Suprapubic skin (tissue), 4 donors: ENCODE data around the gene PLOD2. TPM values are rescaled to one million over a fixed set of nuclear protein-coding genes. Genes with fewer than 3 reads are reported as not detected.

Experiments used
- DNase-seq, 2 donors: peaks; one replicate each; pipeline ENCODE4 v3.0.0-alpha.2; 2019; ENCODE audit warnings: low spot score in 2 of 2
- H3K27ac ChIP-seq: fragments of 200-600 bp; sonication (generic); one replicate; pipeline ENCODE4 v1.5.1; 2019
- H3K27me3 ChIP-seq: fragments of 200-600 bp; sonication (generic); one replicate; pipeline ENCODE4 v1.5.1; 2019
- H3K36me3 ChIP-seq: fragments of 200-600 bp; sonication (generic); one replicate; pipeline ENCODE4 v1.5.1; 2019
- H3K4me1 ChIP-seq: fragments of 200-600 bp; sonication (generic); one replicate; pipeline ENCODE4 v1.5.1; 2019
- H3K4me3 ChIP-seq: fragments of 200-600 bp; sonication (generic); one replicate; pipeline ENCODE4 v1.5.1; 2019; ENCODE audit warnings: mild to moderate bottlenecking
- H3K9me3 ChIP-seq: fragments of 200-600 bp; sonication (generic); one replicate; pipeline ENCODE4 v1.5.1; 2019
- EP300 ChIP-seq: sonication (generic); formaldehyde crosslinking; IDR thresholded peaks from one replicate; pipeline ENCODE4 v1.6.1; 2017; ENCODE audit warnings: antibody characterized with exemption
- POLR2A ChIP-seq, 2 donors: fragments of 450-650 bp; IDR thresholded peaks; one replicate each; pipeline ENCODE4 v1.6.1; 2017; ENCODE audit warnings: antibody characterized with exemption in 2 of 2, mild to moderate bottlenecking in 2 of 2, moderate library complexity in 2 of 2
- POLR2AphosphoS5 ChIP-seq, 3 donors: sonication (generic); formaldehyde crosslinking; IDR thresholded peaks; one replicate each; pipeline ENCODE4 v1.6.1; 2017; ENCODE audit warnings: antibody characterized with exemption in 3 of 3
- WGBS: methylation state at CpG from one replicate; pipeline ENCODE4 v1.1.5; 2018; 5-methylcytosine and 5-hydroxymethylcytosine counted together
- total RNA-seq, 4 donors: library from RNA; depleted of rRNA; stranded (reverse); fragments of >200 nt; gene quantifications; one replicate each; pipeline ENCODE4 v1.1.0, GENCODE V29; 2016
- TF ChIP-seq, protein P1 (sequence below), 2 donors: fragments of 200-600 bp in 1 of 2; fragments of 450-650 bp in 1 of 2; sonication (generic) in 1 of 2; IDR thresholded peaks; one replicate each; pipeline ENCODE4 v1.5.1; 2016 to 2019; ENCODE audit warnings: antibody characterized with exemption in 2 of 2, mild to moderate bottlenecking in 1 of 2, moderate library complexity in 1 of 2

The PLOD2 gene
- total RNA-seq, 4 donors from 2014 or later = 5.3 to 19.0 (median 8.6) TPM

DNA sequence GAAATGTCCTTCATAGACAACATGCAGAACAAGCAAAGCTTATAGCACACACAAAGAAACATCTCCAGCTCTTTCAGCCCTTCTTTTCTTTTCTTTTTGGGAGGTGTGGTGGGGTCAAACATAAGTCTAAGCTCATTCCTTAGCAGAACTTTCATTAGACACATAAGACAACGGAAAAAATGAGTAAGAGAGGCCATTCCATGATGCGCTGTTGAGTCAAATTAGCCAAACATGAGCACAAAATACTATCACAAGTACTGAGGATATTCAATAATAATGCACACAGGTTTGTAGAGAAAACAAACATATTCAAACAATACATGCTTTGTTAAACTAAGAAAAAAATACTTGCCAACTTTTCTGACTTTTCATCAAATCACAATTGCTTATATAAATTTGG is 83.0 kb downstream of the PLOD2 start:
- Histone ChIP-seq H3K36me3 (no peaks in the 10 kb centered on the region), H3K27me3 (no peaks in the 10 kb centered on the region), H3K9me3 (no peaks in the 10 kb centered on the region), H3K4me1 (no peaks in the 10 kb centered on the region), H3K4me3 (no peak overlapping the region), H3K27ac (no peak overlapping the region)
- WGBS = 95% methylated on average over 2 of the region's 2 CpGs
- no peak for DNase-seq
- TF ChIP-seq, protein P1, sequence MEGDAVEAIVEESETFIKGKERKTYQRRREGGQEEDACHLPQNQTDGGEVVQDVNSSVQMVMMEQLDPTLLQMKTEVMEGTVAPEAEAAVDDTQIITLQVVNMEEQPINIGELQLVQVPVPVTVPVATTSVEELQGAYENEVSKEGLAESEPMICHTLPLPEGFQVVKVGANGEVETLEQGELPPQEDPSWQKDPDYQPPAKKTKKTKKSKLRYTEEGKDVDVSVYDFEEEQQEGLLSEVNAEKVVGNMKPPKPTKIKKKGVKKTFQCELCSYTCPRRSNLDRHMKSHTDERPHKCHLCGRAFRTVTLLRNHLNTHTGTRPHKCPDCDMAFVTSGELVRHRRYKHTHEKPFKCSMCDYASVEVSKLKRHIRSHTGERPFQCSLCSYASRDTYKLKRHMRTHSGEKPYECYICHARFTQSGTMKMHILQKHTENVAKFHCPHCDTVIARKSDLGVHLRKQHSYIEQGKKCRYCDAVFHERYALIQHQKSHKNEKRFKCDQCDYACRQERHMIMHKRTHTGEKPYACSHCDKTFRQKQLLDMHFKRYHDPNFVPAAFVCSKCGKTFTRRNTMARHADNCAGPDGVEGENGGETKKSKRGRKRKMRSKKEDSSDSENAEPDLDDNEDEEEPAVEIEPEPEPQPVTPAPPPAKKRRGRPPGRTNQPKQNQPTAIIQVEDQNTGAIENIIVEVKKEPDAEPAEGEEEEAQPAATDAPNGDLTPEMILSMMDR (IDR thresholded peaks at IDR 0.05) = no peak
- TF ChIP-seq POLR2AphosphoS5 (IDR thresholded peaks at IDR 0.05) (no peak), POLR2A (IDR thresholded peaks at IDR 0.05) (no peak), EP300 (no peak)

DNA sequence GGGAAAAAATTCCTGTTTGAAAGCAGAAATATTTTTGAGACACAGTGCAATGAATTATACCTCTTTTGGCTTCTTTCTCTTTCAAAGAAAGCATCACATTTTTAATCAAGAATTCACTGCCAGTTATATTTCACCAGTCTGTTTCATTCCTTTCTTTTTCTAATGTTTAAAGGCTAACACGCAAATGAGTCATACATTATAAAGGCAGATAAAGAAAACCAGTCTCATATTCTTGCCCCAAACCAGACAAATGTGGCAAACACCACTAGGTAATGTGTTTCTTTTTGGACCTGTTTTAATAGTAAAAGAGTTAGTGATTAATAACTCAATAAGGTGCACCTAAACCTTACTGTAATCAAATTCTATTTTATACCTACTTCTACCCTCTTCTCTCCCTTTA is 83.8 kb downstream of the PLOD2 start:
- Histone ChIP-seq H3K4me1 (no peaks in the 10 kb centered on the region), H3K27ac (no peak overlapping the region), H3K9me3 (no peaks in the 10 kb centered on the region), H3K4me3 (no peak overlapping the region), H3K36me3 (no peaks in the 10 kb centered on the region), H3K27me3 (no peaks in the 10 kb centered on the region)
- DNase-seq = no peak
- 85% methylated on average over 1 of the region's 1 CpG for WGBS
- no peak for TF ChIP-seq POLR2A (IDR thresholded peaks at IDR 0.05)
- no peak for TF ChIP-seq EP300
- TF ChIP-seq, protein P1 (IDR thresholded peaks at IDR 0.05) = no peak
- TF ChIP-seq POLR2AphosphoS5 (IDR thresholded peaks at IDR 0.05) = no peak

DNA sequence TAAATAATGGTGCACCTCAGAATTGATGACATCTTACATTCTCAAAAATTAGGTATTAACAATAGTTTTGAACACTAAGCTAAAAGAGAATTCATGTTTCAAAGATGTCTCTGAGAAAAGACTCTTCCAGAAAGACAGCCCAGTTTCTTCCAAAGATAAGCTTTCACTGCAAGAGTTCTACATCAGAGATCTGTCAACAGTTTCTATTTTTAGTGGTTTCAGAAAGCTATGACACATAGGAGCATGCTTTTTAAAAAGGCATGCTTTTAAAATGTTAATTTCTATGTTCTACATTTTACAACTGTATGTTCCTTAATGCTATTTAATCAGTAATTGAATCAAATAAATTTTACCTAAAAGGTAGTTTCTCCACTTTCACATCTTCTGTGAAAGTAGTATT is 88.2 kb downstream of the PLOD2 start:
- Histone ChIP-seq H3K4me1 (no peaks in the 10 kb centered on the region), H3K27ac (no peak overlapping the region)

DNA sequence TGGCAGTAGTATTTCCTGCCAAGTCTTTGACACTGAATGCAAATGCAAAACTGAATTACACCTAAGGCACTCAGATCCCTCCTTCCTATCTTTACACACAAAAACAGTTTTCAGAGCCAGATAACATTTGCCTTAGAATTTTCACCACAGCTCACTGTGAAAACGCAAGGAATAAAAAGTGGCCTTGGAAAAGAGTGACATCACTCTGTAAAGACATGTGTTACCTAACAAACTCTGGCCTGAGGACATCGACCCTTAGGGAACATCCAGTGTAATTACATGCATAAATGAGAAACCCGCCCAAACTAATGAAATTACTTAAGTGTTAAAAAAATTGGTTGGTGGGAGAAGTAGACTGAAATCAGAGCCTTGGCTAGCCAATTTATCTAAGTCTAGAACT is 88.9 kb downstream of the PLOD2 start:
- no peaks in the 10 kb centered on the region for H3K9me3 ChIP-seq
- H3K36me3 ChIP-seq = no peaks in the 10 kb centered on the region
- H3K27ac ChIP-seq = no peak overlapping the region
- no peak for TF ChIP-seq POLR2AphosphoS5 (IDR thresholded peaks at IDR 0.05)
- no peak for TF ChIP-seq POLR2A (IDR thresholded peaks at IDR 0.05)
- TF ChIP-seq, protein P1 (IDR thresholded peaks at IDR 0.05) = no peak
- TF ChIP-seq EP300 = no peak
- 59% methylated on average over 3 of the region's 3 CpGs for WGBS
- DNase-seq = no peak
- H3K27me3 ChIP-seq = no peaks in the 10 kb centered on the region
- H3K4me3 ChIP-seq = no peak overlapping the region
- no peaks in the 10 kb centered on the region for H3K4me1 ChIP-seq

More for the DNA sequence above, 88.2 kb downstream of the PLOD2 start:
- no peaks in the 10 kb centered on the region for H3K36me3 ChIP-seq
- TF ChIP-seq EP300 (no peak), POLR2A (IDR thresholded peaks at IDR 0.05) (no peak), POLR2AphosphoS5 (IDR thresholded peaks at IDR 0.05) (no peak)
- TF ChIP-seq, protein P1 (IDR thresholded peaks at IDR 0.05) = no peak
- no peaks in the 10 kb centered on the region for H3K9me3 ChIP-seq
- H3K27me3 ChIP-seq = no peaks in the 10 kb centered on the region
- DNase-seq = no peak
- no peak overlapping the region for H3K4me3 ChIP-seq

DNA sequence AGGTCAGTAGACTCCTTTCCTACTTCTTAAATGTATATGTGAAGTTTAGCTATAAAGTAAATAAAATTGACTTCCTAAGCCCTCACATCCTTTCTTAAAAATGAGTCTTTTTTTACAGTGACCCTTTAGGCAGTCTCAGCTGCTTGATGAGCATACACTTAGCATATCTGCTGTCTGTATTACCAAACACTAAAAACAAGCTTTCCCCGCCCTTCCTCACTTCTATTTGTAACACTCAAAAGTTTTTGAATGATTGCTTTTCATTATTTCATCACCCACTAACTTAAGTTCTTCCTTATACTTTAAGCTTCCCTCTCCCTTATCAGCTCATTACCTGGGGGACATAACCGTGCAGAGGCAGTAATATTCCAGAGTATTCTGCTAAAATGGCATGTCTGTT is 89.4 kb downstream of the PLOD2 start:
- H3K36me3 ChIP-seq = no peaks in the 10 kb centered on the region
- DNase-seq = no peak
- 44% methylated on average over 2 of the region's 2 CpGs for WGBS
- H3K9me3 ChIP-seq = no peaks in the 10 kb centered on the region
- no peaks in the 10 kb centered on the region for H3K4me1 ChIP-seq
- H3K27ac ChIP-seq = no peak overlapping the region
- TF ChIP-seq, protein P1 (IDR thresholded peaks at IDR 0.05) = no peak
- TF ChIP-seq POLR2AphosphoS5 (IDR thresholded peaks at IDR 0.05) (no peak), POLR2A (IDR thresholded peaks at IDR 0.05) (no peak), EP300 (no peak)
- H3K27me3 ChIP-seq = no peaks in the 10 kb centered on the region
- no peak overlapping the region for H3K4me3 ChIP-seq
